Measurements from ENCODE around the gene SEC31A.

The SEC31A gene

DNA sequence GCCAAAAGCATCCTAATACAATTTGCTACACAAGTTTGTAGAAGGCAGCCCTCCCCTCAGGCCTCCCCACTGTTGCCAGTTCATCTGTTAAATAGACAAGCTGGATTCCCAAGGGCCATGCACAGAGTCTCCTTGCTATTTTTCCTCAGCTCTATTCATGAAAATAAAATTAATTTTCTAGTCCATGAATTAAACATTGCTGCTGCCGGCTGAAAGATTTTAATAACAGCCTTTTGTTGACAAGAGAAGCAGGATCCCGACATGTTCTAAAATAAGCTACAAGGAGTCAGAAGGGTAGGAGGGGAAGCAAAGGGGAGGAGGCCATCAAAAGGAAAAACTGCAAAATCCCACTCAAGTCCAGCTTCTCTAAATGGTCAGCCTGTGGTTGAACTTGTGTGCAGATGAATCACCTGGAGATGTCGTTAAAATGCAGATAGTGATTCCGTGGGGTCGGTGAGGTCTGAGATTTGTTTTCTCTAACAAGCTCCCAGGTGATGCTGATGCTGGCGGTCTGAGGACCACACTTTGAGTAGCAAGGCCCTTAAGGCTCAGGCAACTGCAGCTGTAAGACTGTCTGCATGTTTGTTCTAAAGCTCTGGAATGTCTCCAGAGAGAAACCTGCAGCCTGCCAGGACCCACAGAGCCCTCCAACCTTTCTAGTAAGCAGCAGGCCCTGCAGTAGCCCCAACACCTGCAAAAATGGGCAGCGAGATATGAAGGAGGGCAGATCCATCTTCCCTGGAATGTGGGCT is 101.8 kb downstream of the SEC31A start:
- Histone ChIP-seq H3K79me2 (ENCODE audit: low read length) (no peaks in the 10 kb centered on the region), H4K20me1 (ENCODE audit: insufficient read depth, low read length) (no peaks in the 10 kb centered on the region), H2AFZ (ENCODE audit: low read depth, low read length) (no peak overlapping the region), H3K36me3 (replicated peaks; ENCODE audit: low read depth, low read length) (no peaks in the 10 kb centered on the region), H3K9ac (ENCODE audit: low read length) (no peak overlapping the region), H3K27me3 (ENCODE audit: low read depth, low read length) (peaks cover 7% of the 10 kb centered on the region), H3K4me3 (ENCODE audit: low read length) (no peak overlapping the region), H3K9me3 (ENCODE audit: insufficient read depth, low read length) (no peaks in the 10 kb centered on the region), H3K4me1 (ENCODE audit: low read length) (no peaks in the 10 kb centered on the region), H3K27ac (ENCODE audit: low read length) (no peak overlapping the region), H3K4me2 (ENCODE audit: low read length) (no peak overlapping the region)
- no peak for TF ChIP-seq EZH2phosphoT487 (IDR thresholded peaks at IDR 0.05; ENCODE audit: low read depth)
- TF ChIP-seq, protein P1, sequence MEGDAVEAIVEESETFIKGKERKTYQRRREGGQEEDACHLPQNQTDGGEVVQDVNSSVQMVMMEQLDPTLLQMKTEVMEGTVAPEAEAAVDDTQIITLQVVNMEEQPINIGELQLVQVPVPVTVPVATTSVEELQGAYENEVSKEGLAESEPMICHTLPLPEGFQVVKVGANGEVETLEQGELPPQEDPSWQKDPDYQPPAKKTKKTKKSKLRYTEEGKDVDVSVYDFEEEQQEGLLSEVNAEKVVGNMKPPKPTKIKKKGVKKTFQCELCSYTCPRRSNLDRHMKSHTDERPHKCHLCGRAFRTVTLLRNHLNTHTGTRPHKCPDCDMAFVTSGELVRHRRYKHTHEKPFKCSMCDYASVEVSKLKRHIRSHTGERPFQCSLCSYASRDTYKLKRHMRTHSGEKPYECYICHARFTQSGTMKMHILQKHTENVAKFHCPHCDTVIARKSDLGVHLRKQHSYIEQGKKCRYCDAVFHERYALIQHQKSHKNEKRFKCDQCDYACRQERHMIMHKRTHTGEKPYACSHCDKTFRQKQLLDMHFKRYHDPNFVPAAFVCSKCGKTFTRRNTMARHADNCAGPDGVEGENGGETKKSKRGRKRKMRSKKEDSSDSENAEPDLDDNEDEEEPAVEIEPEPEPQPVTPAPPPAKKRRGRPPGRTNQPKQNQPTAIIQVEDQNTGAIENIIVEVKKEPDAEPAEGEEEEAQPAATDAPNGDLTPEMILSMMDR (IDR thresholded peaks at IDR 0.05; ENCODE audit: low read depth, low read length), result no peak

GRCh38 chr4:82787342-82787741 is 103.6 kb downstream of the SEC31A start:
- TF ChIP-seq, protein P1 (IDR thresholded peaks at IDR 0.05; ENCODE audit: low read depth, low read length), result no peak
- no peak for TF ChIP-seq EZH2phosphoT487 (IDR thresholded peaks at IDR 0.05; ENCODE audit: low read depth)
- peaks cover 7% of the 10 kb centered on the region for H3K27me3 ChIP-seq (ENCODE audit: low read depth, low read length)
- no peak overlapping the region for H2AFZ ChIP-seq (ENCODE audit: low read depth, low read length)
- no peaks in the 10 kb centered on the region for H4K20me1 ChIP-seq (ENCODE audit: insufficient read depth, low read length)
- no peak overlapping the region for H3K4me3 ChIP-seq (ENCODE audit: low read length)
- no peak overlapping the region for H3K4me2 ChIP-seq (ENCODE audit: low read length)
- H3K9me3 ChIP-seq (ENCODE audit: insufficient read depth, low read length), result no peaks in the 10 kb centered on the region
- no peaks in the 10 kb centered on the region for H3K79me2 ChIP-seq (ENCODE audit: low read length)
- no peaks in the 10 kb centered on the region for H3K4me1 ChIP-seq (ENCODE audit: low read length)
- H3K36me3 ChIP-seq (replicated peaks; ENCODE audit: low read depth, low read length), result no peaks in the 10 kb centered on the region
- H3K9ac ChIP-seq (ENCODE audit: low read length), result no peak overlapping the region
- no peak overlapping the region for H3K27ac ChIP-seq (ENCODE audit: low read length)

- Histone ChIP-seq H2AFZ (ENCODE audit: low read depth, low read length) (no peak overlapping the region), H3K79me2 (ENCODE audit: low read length) (no peaks in the 10 kb centered on the region), H3K9ac (ENCODE audit: low read length) (no peak overlapping the region), H3K4me1 (ENCODE audit: low read length) (no peaks in the 10 kb centered on the region), H3K36me3 (replicated peaks; ENCODE audit: low read depth, low read length) (no peaks in the 10 kb centered on the region), H4K20me1 (ENCODE audit: insufficient read depth, low read length) (no peaks in the 10 kb centered on the region), H3K27ac (ENCODE audit: low read length) (no peak overlapping the region), H3K9me3 (ENCODE audit: insufficient read depth, low read length) (no peaks in the 10 kb centered on the region), H3K4me3 (ENCODE audit: low read length) (no peak overlapping the region), H3K27me3 (ENCODE audit: low read depth, low read length) (peaks cover 7% of the 10 kb centered on the region), H3K4me2 (ENCODE audit: low read length) (no peak overlapping the region)
- TF ChIP-seq EZH2phosphoT487 (IDR thresholded peaks at IDR 0.05; ENCODE audit: low read depth), result no peak
- TF ChIP-seq, protein P1 (IDR thresholded peaks at IDR 0.05; ENCODE audit: low read depth, low read length), result no peak
These were observed 104.1 kb downstream of the SEC31A start for GRCh38 chr4:82786828-82787227.

DNA sequence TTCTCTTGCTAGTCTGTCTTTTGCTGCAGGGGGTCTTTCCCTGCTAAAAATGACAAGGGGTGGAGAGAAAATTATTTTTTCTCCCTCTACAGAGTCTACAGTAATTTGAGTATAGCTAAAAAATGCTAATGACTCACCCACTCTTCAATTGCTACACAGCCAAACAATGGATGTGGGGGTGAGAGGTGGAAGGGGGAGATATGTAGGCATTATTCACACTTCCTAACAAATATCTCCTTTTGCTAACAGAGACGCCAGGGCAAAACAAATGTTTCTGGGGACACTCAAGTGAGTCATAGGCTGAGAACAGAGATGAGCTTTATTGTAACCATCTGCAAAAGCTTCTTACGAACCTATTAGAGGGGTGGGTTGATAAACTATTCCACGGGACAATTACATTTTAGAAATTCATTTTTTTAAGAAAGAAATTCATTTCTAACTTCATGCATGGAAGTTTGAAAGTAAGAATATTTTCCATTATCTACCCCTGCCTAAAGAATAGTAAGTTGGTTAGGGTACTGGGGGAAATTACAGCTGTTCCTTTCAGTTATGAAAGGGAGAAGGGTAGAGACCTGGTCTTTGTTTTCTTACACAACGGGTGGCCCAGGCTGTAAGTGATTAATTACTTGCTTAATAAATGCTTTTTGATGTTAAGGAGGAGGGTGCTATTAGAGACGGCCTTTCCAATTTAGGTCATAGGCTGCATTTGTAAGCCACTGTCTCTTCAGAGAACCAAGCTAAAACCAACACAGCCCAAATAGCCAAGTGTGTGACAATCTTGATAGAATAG is 105.1 kb downstream of the SEC31A start:
- no peak overlapping the region for H3K4me2 ChIP-seq (ENCODE audit: low read length)

More for the DNA sequence above, 105.1 kb downstream of the SEC31A start:
- peaks cover 7% of the 10 kb centered on the region for H3K27me3 ChIP-seq (ENCODE audit: low read depth, low read length)
- H4K20me1 ChIP-seq (ENCODE audit: insufficient read depth, low read length), result no peaks in the 10 kb centered on the region
- no peak overlapping the region for H3K4me3 ChIP-seq (ENCODE audit: low read length)
- H3K9me3 ChIP-seq (ENCODE audit: insufficient read depth, low read length), result no peaks in the 10 kb centered on the region
- H3K27ac ChIP-seq (ENCODE audit: low read length), result no peak overlapping the region
- no peak overlapping the region for H2AFZ ChIP-seq (ENCODE audit: low read depth, low read length)
- no peaks in the 10 kb centered on the region for H3K79me2 ChIP-seq (ENCODE audit: low read length)
- H3K4me1 ChIP-seq (ENCODE audit: low read length), result no peaks in the 10 kb centered on the region
- no peaks in the 10 kb centered on the region for H3K36me3 ChIP-seq (replicated peaks; ENCODE audit: low read depth, low read length)
- TF ChIP-seq EZH2phosphoT487 (IDR thresholded peaks at IDR 0.05; ENCODE audit: low read depth), result no peak
- TF ChIP-seq, protein P1 (IDR thresholded peaks at IDR 0.05; ENCODE audit: low read depth, low read length), result no peak
- H3K9ac ChIP-seq (ENCODE audit: low read length), result no peak overlapping the region

Data from OCI-LY3 (cell line).